ENCODE results near the gene OPN1MW3. TPM values are rescaled to one million over a fixed set of nuclear protein-coding genes. Genes with fewer than 3 reads are reported as not detected.
"Not testable (repeated sequence)": the region's sequence is repeated elsewhere in the genome, so short reads cannot be mapped to it uniquely, and the experiment has no call there.

Gene OPN1MW3
- total and polyA plus RNA-seq, 7 donors, result 0.54 TPM; not detected in 6

- TF ChIP-seq CTCF (IDR thresholded peaks at IDR 0.05) (no peak), POLR2AphosphoS5 (IDR thresholded peaks at IDR 0.05) (no peak), POLR2A (IDR thresholded peaks at IDR 0.05) (no peak), EP300 (IDR thresholded peaks at IDR 0.05) (no peak)
- no peaks in the 10 kb centered on the region for H3K4me1 ChIP-seq
- intact Hi-C loops (cut with DNase I), result no loop called here
- H3K36me3 ChIP-seq, result no peaks in the 10 kb centered on the region
- no peak overlapping the region for H3K4me3 ChIP-seq
- DNase-seq, result no peak
- H3K9me3 ChIP-seq, result no peaks in the 10 kb centered on the region
- no peak overlapping the region for H3K27ac ChIP-seq
- WGBS, 2 donors, result 90 to 92% methylated on average over 18 of the region's 18 CpGs
- H3K27me3 ChIP-seq, result no peaks in the 10 kb centered on the region
These were observed 39.3 kb downstream of the OPN1MW3 start for GRCh38 chrX:154296731-154297130.

- no peak for DNase-seq
- no peaks in the 10 kb centered on the region for H3K27me3 ChIP-seq
- H3K4me1 ChIP-seq, result no peaks in the 10 kb centered on the region
- intact Hi-C loops (cut with DNase I), result no loop called here
- H3K27ac ChIP-seq, result no peak overlapping the region
- no peaks in the 10 kb centered on the region for H3K36me3 ChIP-seq
- no peak for TF ChIP-seq POLR2A (IDR thresholded peaks at IDR 0.05)
- no peak for TF ChIP-seq EP300 (IDR thresholded peaks at IDR 0.05)
- TF ChIP-seq CTCF (IDR thresholded peaks at IDR 0.05), result no peak
- no peak for TF ChIP-seq POLR2AphosphoS5 (IDR thresholded peaks at IDR 0.05)
- WGBS, 2 donors, result 59 to 67% methylated on average over 7 of the region's 7 CpGs
- H3K9me3 ChIP-seq, result no peaks in the 10 kb centered on the region
- H3K4me3 ChIP-seq, result no peak overlapping the region
These were observed 40.9 kb downstream of the OPN1MW3 start for GRCh38 chrX:154298312-154298711.

- Histone ChIP-seq H3K27ac (no peak overlapping the region), H3K9me3 (no peaks in the 10 kb centered on the region), H3K4me3 (no peak overlapping the region), H3K4me1 (no peaks in the 10 kb centered on the region), H3K27me3 (no peaks in the 10 kb centered on the region), H3K36me3 (no peaks in the 10 kb centered on the region)
- WGBS, 2 donors, result 86 to 87% methylated on average over 8 of the region's 8 CpGs
- no peak for DNase-seq
- TF ChIP-seq POLR2A (IDR thresholded peaks at IDR 0.05) (no peak), EP300 (IDR thresholded peaks at IDR 0.05) (no peak), CTCF (IDR thresholded peaks at IDR 0.05) (no peak), POLR2AphosphoS5 (IDR thresholded peaks at IDR 0.05) (no peak)
- intact Hi-C loops (cut with DNase I), result no loop called here
These were observed 43.4 kb downstream of the OPN1MW3 start for GRCh38 chrX:154300816-154301215.

- H3K9me3 ChIP-seq; H3K27me3 ChIP-seq; DNase-seq; H3K4me1 ChIP-seq; H3K36me3 ChIP-seq; H3K27ac ChIP-seq; intact Hi-C loops (cut with DNase I); H3K4me3 ChIP-seq: not testable (repeated sequence)
- WGBS, 2 donors, result 76 to 90% methylated on average over 7 of the region's 7 CpGs
These were observed 45.6 kb downstream of the OPN1MW3 start for GRCh38 chrX:154302998-154303397.

GRCh38 chrX:154303476-154303875, 46.1 kb downstream of the OPN1MW3 start:
- intact Hi-C loops (cut with DNase I), result no loop called here
- no peak overlapping the region for H3K27ac ChIP-seq
- TF ChIP-seq EP300 (IDR thresholded peaks at IDR 0.05), result no peak
- no peak for TF ChIP-seq POLR2A (IDR thresholded peaks at IDR 0.05)
- TF ChIP-seq CTCF (IDR thresholded peaks at IDR 0.05), result no peak
- TF ChIP-seq POLR2AphosphoS5 (IDR thresholded peaks at IDR 0.05), result no peak
- DNase-seq, result no peak
- H3K27me3 ChIP-seq, result no peaks in the 10 kb centered on the region
- no peak overlapping the region for H3K4me3 ChIP-seq
- H3K4me1 ChIP-seq, result no peaks in the 10 kb centered on the region
- no peaks in the 10 kb centered on the region for H3K36me3 ChIP-seq
- no peaks in the 10 kb centered on the region for H3K9me3 ChIP-seq
- WGBS, 2 donors, result 72 to 82% methylated on average over 8 of the region's 8 CpGs

Data from sigmoid colon (tissue), 7 donors.